ENCODE measurements around the gene MYH7B.

The MYH7B gene

DNA sequence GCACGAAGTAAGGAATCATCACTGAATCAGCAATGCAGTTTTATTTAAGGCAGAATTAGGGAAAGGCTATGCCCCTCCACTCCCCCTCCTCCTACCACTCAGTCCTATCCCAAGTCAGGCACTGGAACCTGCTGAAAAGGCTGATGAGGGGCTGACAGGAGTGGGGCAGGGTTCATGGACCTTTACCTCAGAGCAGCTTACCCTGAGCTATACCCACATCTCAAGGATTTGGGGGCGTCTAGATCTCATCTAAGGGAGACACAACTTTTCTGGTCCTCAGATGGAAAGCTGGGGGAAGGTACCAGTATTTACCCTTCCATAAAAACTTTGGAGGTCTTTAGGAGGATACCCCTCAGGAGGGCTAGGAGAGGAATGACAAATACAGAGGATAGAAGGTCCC, 27.3 kb upstream of the MYH7B start:
- no peak for DNase-seq (ENCODE audit: low read depth)
- H3K4me3 ChIP-seq (ENCODE audit: low read depth, low read length): no peak overlapping the region
- TF ChIP-seq, protein P1, sequence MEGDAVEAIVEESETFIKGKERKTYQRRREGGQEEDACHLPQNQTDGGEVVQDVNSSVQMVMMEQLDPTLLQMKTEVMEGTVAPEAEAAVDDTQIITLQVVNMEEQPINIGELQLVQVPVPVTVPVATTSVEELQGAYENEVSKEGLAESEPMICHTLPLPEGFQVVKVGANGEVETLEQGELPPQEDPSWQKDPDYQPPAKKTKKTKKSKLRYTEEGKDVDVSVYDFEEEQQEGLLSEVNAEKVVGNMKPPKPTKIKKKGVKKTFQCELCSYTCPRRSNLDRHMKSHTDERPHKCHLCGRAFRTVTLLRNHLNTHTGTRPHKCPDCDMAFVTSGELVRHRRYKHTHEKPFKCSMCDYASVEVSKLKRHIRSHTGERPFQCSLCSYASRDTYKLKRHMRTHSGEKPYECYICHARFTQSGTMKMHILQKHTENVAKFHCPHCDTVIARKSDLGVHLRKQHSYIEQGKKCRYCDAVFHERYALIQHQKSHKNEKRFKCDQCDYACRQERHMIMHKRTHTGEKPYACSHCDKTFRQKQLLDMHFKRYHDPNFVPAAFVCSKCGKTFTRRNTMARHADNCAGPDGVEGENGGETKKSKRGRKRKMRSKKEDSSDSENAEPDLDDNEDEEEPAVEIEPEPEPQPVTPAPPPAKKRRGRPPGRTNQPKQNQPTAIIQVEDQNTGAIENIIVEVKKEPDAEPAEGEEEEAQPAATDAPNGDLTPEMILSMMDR (IDR thresholded peaks at IDR 0.05; ENCODE audit: insufficient read depth, low read depth, low read length, missing control alignments): no peak

DNA sequence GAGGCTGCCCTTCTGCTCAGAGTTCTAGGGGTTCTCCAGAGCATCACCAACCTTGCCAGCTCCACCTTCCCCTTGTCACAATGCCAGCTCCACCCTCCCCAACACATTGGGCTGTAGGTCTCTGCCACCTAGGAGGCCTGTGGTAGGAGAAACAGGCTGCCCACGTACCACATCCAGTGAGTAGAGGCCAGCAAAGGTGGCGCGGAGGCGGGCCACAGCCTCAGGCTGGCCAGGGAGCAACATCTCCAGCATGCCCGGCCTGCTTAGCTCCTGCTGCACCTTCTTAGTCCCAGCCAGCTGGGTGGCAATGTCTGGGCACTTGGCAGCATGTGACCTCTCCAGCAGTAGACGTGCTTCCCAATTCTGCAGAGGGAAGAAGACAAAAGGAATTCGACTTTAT, 23.9 kb upstream of the MYH7B start:
- no peak for DNase-seq (ENCODE audit: low read depth)
- TF ChIP-seq, protein P1 (IDR thresholded peaks at IDR 0.05; ENCODE audit: insufficient read depth, low read depth, low read length, missing control alignments): no peak
- H3K4me3 ChIP-seq (ENCODE audit: low read depth, low read length): no peak overlapping the region

DNA sequence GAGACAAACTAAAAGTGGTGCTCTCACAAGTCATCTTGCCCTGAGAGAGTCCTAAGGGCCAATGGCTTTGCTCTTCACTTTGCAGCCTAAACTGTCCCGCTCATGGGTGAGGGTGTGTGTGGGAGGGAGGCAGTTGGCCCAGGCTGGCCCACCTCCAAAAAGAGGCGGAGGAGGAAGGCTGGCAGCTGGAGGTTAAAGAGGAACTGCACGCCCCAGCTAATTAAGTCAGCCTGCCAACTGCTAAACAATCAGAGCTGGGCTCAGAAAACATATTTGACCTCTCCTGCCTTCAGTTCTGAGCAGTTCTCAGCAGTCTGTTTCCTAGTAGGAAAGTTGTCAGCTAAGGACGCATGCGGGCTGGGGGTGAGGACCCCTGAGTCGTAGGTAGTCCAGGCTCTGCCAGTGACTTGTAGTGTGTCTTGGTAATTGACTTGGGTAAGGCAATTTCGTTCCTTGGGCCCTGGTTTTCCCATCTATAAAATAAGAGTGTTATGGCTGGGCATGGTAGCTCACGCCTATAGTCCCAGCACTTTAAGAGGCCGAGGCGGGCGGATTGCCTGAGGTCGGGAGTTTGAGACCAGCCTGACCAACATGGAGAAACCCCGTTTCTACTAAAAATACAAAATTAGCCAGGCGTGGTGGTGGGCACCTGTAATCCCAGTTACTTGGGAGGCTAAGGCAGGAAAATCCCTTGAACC, 17.1 kb upstream of the MYH7B start:
- no peak overlapping the region for H3K4me3 ChIP-seq (ENCODE audit: low read depth, low read length)
- TF ChIP-seq, protein P1 (IDR thresholded peaks at IDR 0.05; ENCODE audit: insufficient read depth, low read depth, low read length, missing control alignments): no peak
- DNase-seq (ENCODE audit: low read depth): no peak

DNA sequence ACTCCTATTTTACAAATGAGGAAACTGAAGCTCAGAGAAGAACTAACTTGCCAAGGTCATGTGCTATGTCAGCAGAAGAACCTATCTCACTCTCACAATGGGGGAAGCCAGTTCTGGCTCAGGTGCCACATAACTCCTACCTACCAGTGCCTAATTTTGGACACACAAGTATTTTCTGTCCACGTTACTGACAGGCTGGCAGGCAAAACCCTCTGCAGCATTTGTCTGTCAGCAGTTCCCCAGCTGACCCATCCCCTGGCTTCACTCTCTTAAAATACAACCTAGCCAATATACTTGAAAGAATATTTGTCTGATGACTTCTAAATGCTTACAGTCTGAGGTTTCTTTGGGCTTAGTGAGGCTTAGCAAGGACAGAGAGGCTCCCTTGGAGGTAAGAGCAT, 15.6 kb upstream of the MYH7B start:
- DNase-seq (ENCODE audit: low read depth): no peak
- H3K4me3 ChIP-seq (ENCODE audit: low read depth, low read length): no peak overlapping the region
- TF ChIP-seq, protein P1 (IDR thresholded peaks at IDR 0.05; ENCODE audit: insufficient read depth, low read depth, low read length, missing control alignments): no peak

DNA sequence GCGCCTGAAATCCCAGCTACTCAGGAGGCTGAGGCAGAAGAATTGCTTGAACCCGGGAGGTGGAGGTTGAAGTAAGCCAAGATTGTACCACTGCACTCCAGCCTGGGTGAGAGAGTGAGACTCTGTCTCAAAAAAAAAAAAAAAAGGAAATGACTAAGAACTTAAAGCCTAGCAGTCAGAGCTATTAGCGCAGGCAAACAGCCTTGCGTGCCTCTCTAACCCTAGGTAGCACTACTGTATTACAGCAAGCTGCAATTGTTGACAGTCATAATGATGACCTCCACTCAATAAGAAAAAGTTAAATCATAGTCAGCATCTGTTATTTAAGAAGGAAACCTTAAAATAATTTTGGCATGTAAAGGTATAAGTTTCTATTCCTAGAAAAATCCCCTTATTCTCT, 14.4 kb upstream of the MYH7B start:
- TF ChIP-seq, protein P1 (IDR thresholded peaks at IDR 0.05; ENCODE audit: insufficient read depth, low read depth, low read length, missing control alignments): no peak
- H3K4me3 ChIP-seq (ENCODE audit: low read depth, low read length): no peak overlapping the region
- DNase-seq (ENCODE audit: low read depth): no peak

DNA sequence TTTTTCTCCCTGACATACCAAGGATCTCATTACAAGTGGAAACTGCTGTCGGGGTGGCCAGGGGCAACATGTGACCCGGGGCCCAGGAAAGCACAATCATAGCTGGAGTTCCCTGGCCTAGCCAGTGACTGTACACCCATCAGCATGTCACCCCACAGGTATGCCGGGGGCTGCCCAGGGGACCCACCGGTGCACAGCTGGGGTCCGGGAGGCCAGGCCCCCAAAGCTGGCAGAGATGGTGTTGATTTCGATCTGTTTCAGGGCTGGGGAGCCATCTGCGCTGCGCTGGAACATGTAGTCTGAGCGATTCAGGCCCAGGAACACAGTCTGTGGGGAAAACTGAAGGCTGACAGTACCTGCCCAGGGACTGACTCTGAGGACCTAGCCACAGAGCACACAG, 13.4 kb upstream of the MYH7B start:
- H3K4me3 ChIP-seq (ENCODE audit: low read depth, low read length): no peak overlapping the region
- TF ChIP-seq, protein P1 (IDR thresholded peaks at IDR 0.05; ENCODE audit: insufficient read depth, low read depth, low read length, missing control alignments): no peak
- DNase-seq (ENCODE audit: low read depth): no peak

All from GM12865 (cell line).